Esophagus muscularis mucosa (tissue), 4 donors: ENCODE measurements around the gene ALPL. TPM values are rescaled to one million over a fixed set of nuclear protein-coding genes. Genes with fewer than 3 reads are reported as not detected.

Experiments
- DNase-seq: peaks from one replicate; pipeline ENCODE4 v3.0.0-alpha.2; 2017; ENCODE audit errors: extremely low spot score
- H3K27ac ChIP-seq, 4 donors: fragments of 200-600 bp; sonication (generic); replicated peaks in 1 of 4; 1 replicate in 3 of 4; 2 replicates in 1 of 4; pipeline ENCODE4 v1.5.1; 2016 to 2019; ENCODE audit warnings: mild to moderate bottlenecking in 1 of 4
- H3K27me3 ChIP-seq, 4 donors: fragments of 200-600 bp; sonication (generic); one replicate each; pipeline versions ENCODE4 v1.5.1 to v1.6.0; 2016 to 2019
- H3K36me3 ChIP-seq, 4 donors: fragments of 200-600 bp; sonication (generic); one replicate each; pipeline ENCODE4 v1.5.1; 2016 to 2019
- H3K4me1 ChIP-seq, 4 donors: fragments of 200-600 bp; sonication (generic); one replicate each; pipeline ENCODE4 v1.5.1; 2016 to 2019
- H3K4me3 ChIP-seq, 4 donors: fragments of 200-600 bp; sonication (generic); 1 replicate in 2 of 4; 2 replicates in 2 of 4; pipeline ENCODE4 v1.5.1; 2016 to 2019; ENCODE audit warnings: mild to moderate bottlenecking in 4 of 4, moderate library complexity in 1 of 4
- H3K9me3 ChIP-seq, 4 donors: fragments of 200-600 bp; sonication (generic); 1 replicate in 3 of 4; 2 replicates in 1 of 4; pipeline ENCODE4 v1.5.1; 2016 to 2019
- EP300 ChIP-seq: sonication (generic); formaldehyde crosslinking; IDR thresholded peaks from one replicate; pipeline ENCODE4 v1.6.1; 2017; ENCODE audit warnings: antibody characterized with exemption
- POLR2A ChIP-seq: fragments of 450-650 bp; IDR thresholded peaks from one replicate; pipeline ENCODE4 v1.6.1; 2017; ENCODE audit warnings: antibody characterized with exemption, moderate library complexity, mild to moderate bottlenecking, low read depth
- POLR2AphosphoS5 ChIP-seq, 2 donors: sonication (generic); formaldehyde crosslinking; IDR thresholded peaks; one replicate each; pipeline ENCODE4 v1.6.1; 2017; ENCODE audit warnings: antibody characterized with exemption in 2 of 2
- WGBS: methylation state at CpG from one replicate; pipeline ENCODE4 v1.1.5; 2018; 5-methylcytosine and 5-hydroxymethylcytosine counted together
- intact Hi-C: fragments of 100-400 bp; cut with DNase I; formaldehyde crosslinking; loops from one replicate; pipeline ENCODE4 v1.15.1; 2023
- total RNA-seq, 4 donors: library from RNA; depleted of rRNA; stranded (reverse); fragments of >200 nt; gene quantifications; one replicate each; pipeline versions ENCODE4 v1.1.0 to v1.2.1, GENCODE V29; 2016
- TF ChIP-seq, protein P1 (sequence below), 3 experiments: fragments of 200-600 bp in 2 of 3; fragments of 450-650 bp in 1 of 3; sonication (generic) in 2 of 3; IDR thresholded peaks; one replicate each; pipeline ENCODE4 v1.5.1; 2017 to 2019; ENCODE audit warnings: antibody characterized with exemption in 3 of 3, mild to moderate bottlenecking in 2 of 3, moderate library complexity in 1 of 3

ALPL gene
- total RNA-seq, 4 donors from 2014 or later = 1.2 to 10.3 (median 3.8) TPM

DNA sequence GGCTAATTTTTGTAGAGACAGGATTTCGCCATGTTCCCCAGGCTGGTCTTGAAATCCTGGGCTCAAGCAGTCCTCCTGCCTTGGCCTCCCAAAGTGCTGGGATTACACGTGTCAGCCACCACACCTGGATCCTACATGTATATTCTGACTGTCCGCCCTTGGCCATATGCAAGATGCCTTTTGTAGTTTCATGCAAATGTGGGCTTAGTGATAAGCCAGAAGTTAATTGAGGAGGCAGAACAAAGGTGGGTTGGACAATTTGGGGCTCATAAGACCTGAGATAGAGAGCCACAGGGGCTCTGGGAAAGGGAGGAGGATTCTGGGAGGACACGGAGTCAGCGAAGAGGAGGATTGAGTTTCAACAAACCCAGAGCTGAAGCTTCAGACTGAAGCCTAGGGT is 24.9 kb downstream of the ALPL start:
- intact Hi-C loops = no loop called here
- 88% methylated on average over 5 of the region's 5 CpGs for WGBS
- H3K27ac ChIP-seq = no peak overlapping the region

DNA sequence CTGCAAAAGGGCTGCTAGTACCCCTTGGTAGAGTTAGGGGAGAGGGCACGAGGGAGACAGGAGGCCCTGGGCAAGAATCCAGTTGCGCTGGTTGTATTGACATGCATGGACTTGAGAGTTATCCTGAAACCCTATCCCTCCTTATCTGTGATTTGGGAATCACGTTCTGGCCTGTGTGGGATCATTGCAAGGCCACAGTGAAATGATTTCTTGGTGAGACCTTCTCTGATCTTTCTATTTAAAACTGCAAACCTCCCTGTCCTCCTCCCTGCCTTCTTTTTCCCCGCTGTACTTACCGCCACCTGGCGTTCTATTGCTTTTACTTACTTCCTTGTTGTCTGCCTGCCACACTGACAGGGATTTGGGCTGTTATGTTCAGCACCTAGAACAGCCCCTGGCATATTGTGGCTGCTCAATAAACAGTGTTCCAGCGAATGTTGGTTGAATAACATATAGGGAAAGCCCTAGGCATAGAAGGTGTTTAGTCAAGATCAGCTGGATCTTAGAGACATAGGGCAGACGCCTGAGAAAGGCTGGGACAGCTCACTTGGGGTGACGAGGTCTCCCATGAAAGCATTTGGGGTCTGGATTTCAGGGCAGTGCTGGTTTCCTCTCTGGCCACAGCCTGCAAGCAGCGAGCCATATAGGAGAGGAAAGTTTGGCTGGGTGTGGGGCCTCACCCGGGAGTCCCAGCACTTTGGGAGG is 25.6 kb downstream of the ALPL start:
- H3K4me1 ChIP-seq = peaks cover 0 to 23% (median 12%) of the 10 kb centered on the region in 4 donors
- no peak for DNase-seq
- H3K27me3 ChIP-seq = peaks cover 0 to 42% (median 0%) of the 10 kb centered on the region in 4 donors
- intact Hi-C loops = no loop called here
- 67% methylated on average over 11 of the region's 11 CpGs for WGBS
- H3K9me3 ChIP-seq = no peaks in the 10 kb centered on the region
- no peak overlapping the region for H3K27ac ChIP-seq
- TF ChIP-seq POLR2A = no peak
- H3K36me3 ChIP-seq = no peaks in the 10 kb centered on the region
- no peak overlapping the region for H3K4me3 ChIP-seq

More for the DNA sequence above, 24.9 kb downstream of the ALPL start:
- Histone ChIP-seq H3K27me3 (peaks cover 0 to 38% (median 0%) of the 10 kb centered on the region in 4 donors), H3K4me1 (peaks cover 0 to 20% (median 12%) of the 10 kb centered on the region in 4 donors), H3K36me3 (no peaks in the 10 kb centered on the region), H3K9me3 (no peaks in the 10 kb centered on the region), H3K4me3 (no peak overlapping the region)
- TF ChIP-seq POLR2AphosphoS5 (IDR thresholded peaks at IDR 0.05) (no peak), POLR2A (no peak), EP300 (no peak)
- TF ChIP-seq, protein P1, sequence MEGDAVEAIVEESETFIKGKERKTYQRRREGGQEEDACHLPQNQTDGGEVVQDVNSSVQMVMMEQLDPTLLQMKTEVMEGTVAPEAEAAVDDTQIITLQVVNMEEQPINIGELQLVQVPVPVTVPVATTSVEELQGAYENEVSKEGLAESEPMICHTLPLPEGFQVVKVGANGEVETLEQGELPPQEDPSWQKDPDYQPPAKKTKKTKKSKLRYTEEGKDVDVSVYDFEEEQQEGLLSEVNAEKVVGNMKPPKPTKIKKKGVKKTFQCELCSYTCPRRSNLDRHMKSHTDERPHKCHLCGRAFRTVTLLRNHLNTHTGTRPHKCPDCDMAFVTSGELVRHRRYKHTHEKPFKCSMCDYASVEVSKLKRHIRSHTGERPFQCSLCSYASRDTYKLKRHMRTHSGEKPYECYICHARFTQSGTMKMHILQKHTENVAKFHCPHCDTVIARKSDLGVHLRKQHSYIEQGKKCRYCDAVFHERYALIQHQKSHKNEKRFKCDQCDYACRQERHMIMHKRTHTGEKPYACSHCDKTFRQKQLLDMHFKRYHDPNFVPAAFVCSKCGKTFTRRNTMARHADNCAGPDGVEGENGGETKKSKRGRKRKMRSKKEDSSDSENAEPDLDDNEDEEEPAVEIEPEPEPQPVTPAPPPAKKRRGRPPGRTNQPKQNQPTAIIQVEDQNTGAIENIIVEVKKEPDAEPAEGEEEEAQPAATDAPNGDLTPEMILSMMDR (IDR thresholded peaks at IDR 0.05) = no peak
- no peak for DNase-seq

DNA sequence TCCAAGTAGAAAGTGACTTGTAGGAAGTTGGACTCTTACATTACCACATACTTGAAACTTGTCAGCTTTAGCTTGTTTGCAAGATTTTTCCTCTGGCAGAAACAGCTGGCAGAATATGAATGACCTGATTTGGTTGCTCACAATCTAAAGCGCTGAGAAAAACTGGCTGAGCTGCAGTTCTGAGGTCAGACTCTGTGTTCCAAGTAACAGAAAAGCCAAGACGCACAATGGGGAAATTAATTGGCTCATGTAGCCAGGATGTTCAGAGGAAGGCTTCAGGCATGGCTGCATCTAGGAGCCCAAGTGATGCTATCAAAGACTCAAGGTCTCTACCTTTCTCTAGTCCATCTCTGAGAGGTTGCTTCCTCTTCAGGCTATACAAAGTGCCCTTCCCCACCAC is 27.0 kb downstream of the ALPL start:
- TF ChIP-seq, protein P1 (IDR thresholded peaks at IDR 0.05) = no peak
- TF ChIP-seq EP300 (no peak), POLR2A (no peak), POLR2AphosphoS5 (IDR thresholded peaks at IDR 0.05) (no peak)
- H3K27me3 ChIP-seq = peaks cover 0 to 36% (median 0%) of the 10 kb centered on the region in 4 donors
- H3K4me1 ChIP-seq = peaks cover 0 to 32% (median 12%) of the 10 kb centered on the region in 4 donors
- no peak for DNase-seq
- no peak overlapping the region for H3K4me3 ChIP-seq
- no peaks in the 10 kb centered on the region for H3K36me3 ChIP-seq
- no peaks in the 10 kb centered on the region for H3K9me3 ChIP-seq
- intact Hi-C loops = no loop called here
- WGBS = 46% methylated on average over 2 of the region's 2 CpGs
- no peak overlapping the region for H3K27ac ChIP-seq

DNA sequence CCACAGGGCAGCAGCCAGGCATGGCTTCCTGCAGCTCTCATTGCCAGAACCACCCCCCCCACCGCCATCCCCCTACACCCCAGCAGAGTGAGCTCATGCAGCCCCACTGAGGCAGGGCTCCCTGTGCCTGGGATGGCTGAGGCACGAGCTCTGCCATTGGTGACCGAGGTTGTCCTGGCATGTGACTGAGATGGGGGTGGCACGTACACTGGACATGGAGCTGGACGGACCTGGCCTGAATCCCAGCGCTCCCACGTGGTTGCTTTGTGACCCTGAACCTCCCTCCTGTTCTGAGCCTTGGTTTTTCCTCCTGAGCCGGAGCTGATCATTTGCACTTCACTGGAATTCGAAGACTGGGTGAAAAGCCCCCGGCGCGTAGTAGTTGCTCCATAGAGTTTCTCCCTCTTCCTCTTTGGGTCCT is 28.3 kb downstream of the ALPL start:
- Histone ChIP-seq H3K4me1 (peaks cover 11 to 44% (median 20%) of the 10 kb centered on the region in 4 donors), H3K9me3 (no peaks in the 10 kb centered on the region), H3K27ac (peak overlapping the region in 1 of 4 donors; percentile 24), H3K4me3 (no peak overlapping the region), H3K36me3 (no peaks in the 10 kb centered on the region), H3K27me3 (peaks cover 0 to 32% (median 0%) of the 10 kb centered on the region in 4 donors)
- no peak for DNase-seq
- intact Hi-C loops = no loop called here
- WGBS = 56% methylated on average over 10 of the region's 12 CpGs
- TF ChIP-seq EP300 (no peak), POLR2A (no peak), POLR2AphosphoS5 (IDR thresholded peaks at IDR 0.05) (no peak)
- TF ChIP-seq, protein P1 (IDR thresholded peaks at IDR 0.05) = no peak

DNA sequence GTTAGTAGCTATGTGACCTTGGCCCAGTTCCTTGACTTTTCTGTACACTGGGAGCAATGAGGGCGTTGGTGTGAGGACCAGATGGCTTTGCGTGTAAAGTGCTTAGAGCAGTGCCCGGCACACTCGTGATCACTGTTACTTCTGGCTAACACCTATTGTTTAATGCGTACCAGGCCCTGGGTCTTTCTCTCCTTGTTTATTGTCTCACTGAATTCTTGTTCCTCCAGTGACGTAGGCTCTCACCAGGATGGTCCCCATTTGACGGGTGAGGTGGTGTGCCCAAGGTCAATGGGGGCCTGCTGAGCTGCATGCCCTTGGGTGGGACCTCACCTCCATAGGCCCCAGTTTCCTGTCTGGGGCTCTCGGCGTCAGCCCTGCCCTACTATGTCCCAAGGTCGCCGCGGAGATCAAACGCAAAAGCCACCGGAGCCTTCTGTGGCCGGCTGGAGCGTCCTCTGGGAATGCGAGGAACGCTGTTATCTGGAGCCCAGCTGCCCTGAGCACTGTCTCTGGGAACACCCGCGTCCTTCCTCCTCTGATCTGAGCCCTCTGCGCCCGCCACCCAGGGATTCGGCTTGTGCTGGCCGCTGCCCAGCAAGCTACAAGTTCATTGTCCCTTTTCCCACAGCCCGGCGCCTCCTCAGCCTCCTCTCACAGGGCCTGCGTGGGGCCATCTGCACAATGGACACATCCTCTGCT is 28.9 kb downstream of the ALPL start:
- intact Hi-C loops = no loop called here

More for the DNA sequence above, 28.9 kb downstream of the ALPL start:
- WGBS = 65% methylated on average over 27 of the region's 27 CpGs
- Histone ChIP-seq H3K9me3 (no peaks in the 10 kb centered on the region), H3K36me3 (no peaks in the 10 kb centered on the region), H3K4me3 (no peak overlapping the region), H3K27me3 (peaks cover 0 to 26% (median 0%) of the 10 kb centered on the region in 4 donors), H3K27ac (no peak overlapping the region), H3K4me1 (peaks cover 11 to 49% (median 20%) of the 10 kb centered on the region in 4 donors)
- DNase-seq = no peak
- no peak for TF ChIP-seq POLR2A
- TF ChIP-seq EP300 = no peak
- TF ChIP-seq, protein P1 (IDR thresholded peaks at IDR 0.05) = no peak
- TF ChIP-seq POLR2AphosphoS5 (IDR thresholded peaks at IDR 0.05) = no peak
